ENCODE results near the gene SIN3B.

DNA sequence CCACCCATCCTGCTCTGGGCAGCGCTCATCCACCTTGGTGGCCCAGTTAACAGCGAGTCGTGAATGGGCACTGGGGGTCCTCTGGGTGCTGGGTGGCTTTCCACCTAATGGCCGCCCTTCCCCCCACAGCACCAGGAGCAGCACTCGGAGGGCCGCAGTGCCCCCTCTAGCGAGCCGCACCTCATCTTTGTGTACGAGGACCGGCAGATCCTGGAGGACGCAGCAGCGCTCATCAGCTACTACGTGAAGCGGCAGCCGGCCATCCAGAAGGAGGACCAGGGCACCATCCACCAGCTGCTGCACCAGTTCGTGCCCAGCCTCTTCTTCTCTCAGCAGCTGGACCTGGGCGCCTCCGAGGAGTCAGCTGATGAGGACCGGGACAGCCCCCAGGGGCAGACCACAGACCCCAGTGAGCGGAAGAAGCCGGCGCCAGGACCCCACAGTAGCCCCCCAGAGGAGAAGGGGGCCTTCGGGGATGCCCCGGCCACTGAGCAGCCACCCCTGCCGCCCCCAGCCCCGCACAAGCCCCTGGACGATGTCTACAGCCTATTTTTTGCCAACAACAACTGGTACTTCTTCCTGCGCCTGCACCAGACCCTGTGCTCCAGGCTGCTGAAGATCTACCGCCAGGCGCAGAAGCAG, 40.3 kb downstream of the SIN3B start:
- TF ChIP-seq, protein P1, sequence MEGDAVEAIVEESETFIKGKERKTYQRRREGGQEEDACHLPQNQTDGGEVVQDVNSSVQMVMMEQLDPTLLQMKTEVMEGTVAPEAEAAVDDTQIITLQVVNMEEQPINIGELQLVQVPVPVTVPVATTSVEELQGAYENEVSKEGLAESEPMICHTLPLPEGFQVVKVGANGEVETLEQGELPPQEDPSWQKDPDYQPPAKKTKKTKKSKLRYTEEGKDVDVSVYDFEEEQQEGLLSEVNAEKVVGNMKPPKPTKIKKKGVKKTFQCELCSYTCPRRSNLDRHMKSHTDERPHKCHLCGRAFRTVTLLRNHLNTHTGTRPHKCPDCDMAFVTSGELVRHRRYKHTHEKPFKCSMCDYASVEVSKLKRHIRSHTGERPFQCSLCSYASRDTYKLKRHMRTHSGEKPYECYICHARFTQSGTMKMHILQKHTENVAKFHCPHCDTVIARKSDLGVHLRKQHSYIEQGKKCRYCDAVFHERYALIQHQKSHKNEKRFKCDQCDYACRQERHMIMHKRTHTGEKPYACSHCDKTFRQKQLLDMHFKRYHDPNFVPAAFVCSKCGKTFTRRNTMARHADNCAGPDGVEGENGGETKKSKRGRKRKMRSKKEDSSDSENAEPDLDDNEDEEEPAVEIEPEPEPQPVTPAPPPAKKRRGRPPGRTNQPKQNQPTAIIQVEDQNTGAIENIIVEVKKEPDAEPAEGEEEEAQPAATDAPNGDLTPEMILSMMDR (IDR thresholded peaks at IDR 0.05; ENCODE audit: low read length) = no peak
- no peak for TF ChIP-seq EZH2phosphoT487 (IDR thresholded peaks at IDR 0.05; ENCODE audit: low read length)
